ENCODE results near the gene AGBL1.

Gene AGBL1

DNA sequence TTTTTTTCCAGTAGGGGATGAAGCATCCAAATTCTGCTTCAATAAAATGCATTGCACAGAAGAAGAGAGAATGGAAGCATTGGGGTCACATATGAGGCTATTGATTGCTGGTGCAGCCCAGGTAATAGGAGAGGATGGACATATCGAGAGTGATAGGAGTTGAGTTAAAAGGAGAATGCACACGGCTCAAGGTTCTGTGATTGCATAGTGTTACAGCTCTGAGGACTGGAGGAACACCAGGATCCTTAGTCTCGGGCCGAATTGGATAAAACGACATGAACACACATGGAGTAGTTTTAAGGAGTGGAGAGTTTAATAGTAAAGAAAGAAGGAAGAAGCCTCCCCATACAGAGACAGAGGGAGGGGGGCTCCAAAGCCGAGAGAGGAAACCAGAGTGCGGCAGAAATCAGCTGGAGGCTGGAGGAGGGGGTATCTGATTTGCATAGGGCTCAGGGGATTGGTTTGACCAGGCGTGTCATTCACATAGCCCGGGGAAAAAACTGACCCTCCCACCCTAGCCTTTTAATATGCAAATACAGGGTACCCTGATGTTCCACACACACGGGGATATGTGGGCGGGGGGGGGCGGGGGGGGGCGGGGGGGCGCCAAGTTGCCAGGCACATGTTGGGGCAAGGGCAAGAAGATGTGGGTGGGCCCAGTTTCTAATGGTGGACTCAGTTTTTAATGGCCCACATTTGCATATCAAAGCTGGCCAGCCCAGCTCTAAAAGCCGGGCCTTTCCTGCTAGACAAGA lies 156.9 kb downstream of the AGBL1 start:
- no peak for DNase-seq (ENCODE audit: low spot score)

- DNase-seq (ENCODE audit: low spot score), result no peak
Measured at GRCh38 chr15:86237111-86237500, 157.4 kb downstream of the AGBL1 start.

DNA sequence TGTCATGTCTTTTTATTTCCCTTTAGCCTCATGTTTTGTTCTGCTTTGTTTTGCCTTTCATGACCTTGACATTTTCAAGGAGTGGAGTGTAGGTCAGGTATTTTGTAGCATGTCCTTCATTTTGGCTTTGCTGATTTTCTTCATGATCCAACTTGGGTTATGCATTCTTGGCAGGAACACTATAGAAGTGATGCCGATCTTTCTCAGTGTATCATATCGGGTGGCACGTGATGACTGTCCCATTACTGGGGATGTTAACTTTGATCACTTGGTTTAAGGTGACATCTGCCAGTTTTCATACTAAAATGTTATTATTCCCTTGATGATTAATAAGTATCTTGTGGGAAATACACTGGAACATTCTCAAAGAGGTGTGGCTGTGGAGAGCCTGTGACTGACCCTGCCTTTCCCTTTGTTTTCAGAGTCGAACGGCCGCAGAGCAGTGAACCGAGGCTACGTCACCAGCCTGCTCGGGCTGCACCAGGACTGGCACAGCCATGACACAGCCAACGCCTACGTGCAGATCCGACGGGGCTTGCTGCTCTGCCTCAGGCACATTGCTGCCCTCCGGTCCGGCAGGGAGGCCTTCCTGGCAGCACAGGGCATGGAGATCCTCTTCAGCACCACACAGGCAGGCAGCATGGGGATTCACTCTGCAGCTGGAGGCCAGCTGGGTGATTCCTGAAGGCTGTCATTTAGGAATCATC lies 167.7 kb downstream of the AGBL1 start:
- DNase-seq (ENCODE audit: low spot score), result no peak

- no peak for DNase-seq (ENCODE audit: low spot score)
Measured at GRCh38 chr15:86255247-86255646, 175.6 kb downstream of the AGBL1 start.

DNA sequence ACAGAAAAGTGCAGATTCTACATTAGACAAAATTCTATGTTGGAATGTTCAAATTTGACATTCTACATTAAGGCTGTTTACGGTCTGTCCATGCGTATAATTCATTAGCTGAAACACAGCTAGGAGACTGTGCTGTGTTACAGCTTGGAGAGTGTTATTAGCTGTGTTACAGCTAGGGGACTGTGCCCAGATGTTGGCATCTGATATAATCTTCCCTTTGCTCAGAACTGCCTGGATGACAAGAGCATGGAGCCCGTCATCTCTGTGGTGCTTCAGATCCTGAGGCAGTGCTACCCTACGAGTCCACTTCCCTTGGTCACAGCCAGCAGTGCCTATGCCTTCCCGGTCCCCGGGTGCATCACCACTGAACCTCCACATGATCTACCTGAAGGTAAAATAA lies 177.0 kb downstream of the AGBL1 start:
- DNase-seq (ENCODE audit: low spot score), result no peak

GRCh38 chr15:86259589-86259988 lies 179.9 kb downstream of the AGBL1 start:
- DNase-seq (ENCODE audit: low spot score), result no peak

- no peak for DNase-seq (ENCODE audit: low spot score)
Measured at GRCh38 chr15:86263230-86263629, 183.6 kb downstream of the AGBL1 start.

DNA sequence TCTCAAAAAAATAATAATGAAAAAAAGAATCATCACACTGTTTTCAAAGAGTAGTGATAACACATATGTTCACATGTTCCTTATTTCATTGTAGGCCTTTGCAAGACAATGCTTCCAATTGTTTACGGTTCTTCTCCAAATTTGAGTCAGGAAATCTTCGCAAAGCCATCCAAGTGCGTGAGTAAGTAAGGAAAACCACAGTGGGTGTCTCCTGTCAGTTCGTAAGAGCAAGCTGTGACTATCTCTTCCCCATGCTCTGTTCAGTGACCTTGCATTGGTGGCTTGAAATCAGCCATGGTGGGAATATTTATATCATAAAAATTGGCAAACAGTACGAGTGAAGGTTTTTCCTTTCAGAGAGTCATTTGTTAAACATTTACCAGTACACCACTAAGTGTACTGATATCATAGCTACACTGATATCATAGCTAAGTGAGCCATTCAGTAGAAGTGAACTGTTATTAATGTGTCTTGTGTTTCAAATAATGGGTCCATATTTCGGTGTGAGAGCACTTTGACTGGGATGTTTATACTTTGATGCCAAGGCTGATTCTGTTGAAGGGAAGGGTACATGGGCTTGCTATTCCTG lies 187.3 kb downstream of the AGBL1 start:
- no peak for DNase-seq (ENCODE audit: low spot score)

DNA sequence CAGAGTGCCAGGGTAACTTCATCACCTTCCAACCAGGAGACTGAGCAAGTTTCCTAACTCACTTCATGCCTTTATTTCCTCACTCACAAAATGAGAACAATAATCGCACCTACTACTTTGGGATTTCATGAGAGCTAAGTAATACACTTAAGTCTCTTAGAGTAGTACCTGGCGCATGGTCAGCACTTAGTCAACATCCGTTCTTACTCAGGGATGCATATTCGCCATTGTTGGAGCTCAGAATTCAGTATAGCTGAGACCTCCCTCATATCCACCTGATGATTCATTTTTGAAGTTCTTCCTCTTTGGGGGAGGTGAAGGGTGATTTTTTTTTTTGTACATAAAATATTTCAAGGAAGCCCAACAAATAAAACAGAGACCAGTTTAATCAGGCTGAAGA lies 188.2 kb downstream of the AGBL1 start:
- no peak for DNase-seq (ENCODE audit: low spot score)

- DNase-seq (ENCODE audit: low spot score), result no peak
Measured at GRCh38 chr15:86268558-86268957, 188.9 kb downstream of the AGBL1 start.

DNA sequence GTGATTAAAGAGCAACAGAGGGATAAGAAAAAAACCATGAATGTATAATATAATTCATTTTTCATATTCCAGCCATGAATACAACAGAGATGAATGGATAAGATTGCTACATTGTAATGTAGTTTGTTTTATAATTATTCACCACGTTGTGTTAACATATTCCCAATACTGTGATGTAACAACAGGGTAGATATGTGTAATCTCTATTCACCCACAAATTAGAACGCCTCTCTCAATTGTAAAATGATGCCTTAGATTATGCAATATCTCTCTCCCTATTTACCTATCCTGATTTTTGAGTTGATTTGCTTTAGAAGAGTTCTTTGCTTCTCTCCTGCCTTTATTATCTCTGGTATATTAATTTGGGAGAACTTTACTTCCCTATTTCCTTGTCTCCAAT lies 193.6 kb downstream of the AGBL1 start:
- DNase-seq (ENCODE audit: low spot score), result no peak

GRCh38 chr15:86275361-86275760 lies 195.7 kb downstream of the AGBL1 start:
- no peak for DNase-seq (ENCODE audit: low spot score)

- DNase-seq (ENCODE audit: low spot score), result no peak
Measured at GRCh38 chr15:86278586-86278985, 198.9 kb downstream of the AGBL1 start.

- DNase-seq (ENCODE audit: low spot score), result no peak
Measured at GRCh38 chr15:86284635-86285034, 205.0 kb downstream of the AGBL1 start.

DNA sequence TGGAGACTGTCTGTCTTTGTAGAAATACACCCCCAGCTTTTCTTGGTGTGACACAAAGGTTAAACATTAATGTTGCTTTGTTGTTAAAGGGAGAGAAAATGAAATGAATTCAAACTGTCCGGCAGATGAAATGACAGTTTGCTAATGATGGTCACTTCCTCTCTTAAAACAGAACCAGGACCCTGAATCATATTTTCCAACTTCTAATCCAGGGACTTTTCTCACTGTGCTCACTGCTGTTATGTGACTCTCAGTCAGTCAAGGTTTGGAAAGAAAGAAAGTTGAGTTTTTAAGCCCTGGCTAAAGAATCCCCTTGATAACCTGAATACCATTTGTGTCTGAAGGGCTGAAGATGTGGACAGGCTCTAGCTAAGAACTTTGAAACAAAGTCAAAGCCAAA lies 215.8 kb downstream of the AGBL1 start:
- no peak for DNase-seq (ENCODE audit: low spot score)

DNA sequence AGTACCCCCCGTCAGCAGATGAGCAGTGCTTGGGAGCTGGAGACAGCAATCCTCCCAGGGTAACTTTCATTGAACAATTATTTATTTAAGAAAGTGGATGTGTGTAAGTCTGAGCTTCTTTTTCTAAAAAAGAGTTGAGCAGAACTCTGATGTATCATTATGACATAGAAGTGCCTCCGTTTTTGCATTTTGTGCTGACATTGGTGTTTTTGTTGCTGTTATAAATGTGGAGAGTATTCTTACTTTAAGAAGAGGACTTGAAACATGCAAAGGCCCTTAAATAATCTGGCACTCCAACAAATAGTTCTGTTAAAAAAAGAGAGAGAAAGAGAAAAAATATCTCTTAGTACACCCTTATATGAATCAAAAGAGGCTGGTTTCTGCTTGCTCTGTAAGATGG lies 217.1 kb downstream of the AGBL1 start:
- DNase-seq (ENCODE audit: low spot score), result no peak

- DNase-seq (ENCODE audit: low spot score), result no peak
Measured at GRCh38 chr15:86300390-86301125, 220.9 kb downstream of the AGBL1 start.

DNA sequence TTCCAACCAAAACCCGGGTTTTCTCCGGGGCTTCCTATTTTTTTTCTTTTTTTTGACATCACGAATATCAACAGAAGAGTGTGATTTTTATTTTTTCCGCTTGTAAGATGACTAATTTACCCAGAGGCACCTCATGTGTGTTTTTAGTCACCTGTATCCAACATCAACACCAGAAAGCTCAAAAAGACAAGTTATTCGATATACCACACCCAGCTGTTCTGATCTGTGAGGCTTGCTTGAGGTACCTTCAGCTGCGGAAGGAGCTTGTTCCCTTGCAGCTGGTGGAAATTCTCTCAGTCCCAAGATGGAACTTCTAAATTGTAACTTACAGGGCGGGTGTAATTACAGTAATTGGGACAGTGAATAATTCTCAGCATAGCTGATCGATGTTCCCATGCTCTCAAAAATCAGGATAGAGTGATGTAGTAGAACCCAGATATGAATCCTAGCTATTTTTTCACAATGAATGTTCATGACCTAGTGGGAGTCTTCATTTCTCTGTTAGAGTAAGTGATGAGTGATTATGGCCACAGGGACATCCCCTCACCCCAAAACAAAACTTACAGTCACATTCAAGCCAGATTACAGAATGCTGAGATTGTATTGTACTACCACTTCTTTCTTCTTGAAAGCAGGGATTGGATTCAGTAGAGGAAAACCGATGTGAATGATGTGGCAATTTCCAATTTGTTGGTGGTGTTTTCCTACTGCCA lies 232.1 kb downstream of the AGBL1 start:
- no peak for DNase-seq (ENCODE audit: low spot score)

DNA sequence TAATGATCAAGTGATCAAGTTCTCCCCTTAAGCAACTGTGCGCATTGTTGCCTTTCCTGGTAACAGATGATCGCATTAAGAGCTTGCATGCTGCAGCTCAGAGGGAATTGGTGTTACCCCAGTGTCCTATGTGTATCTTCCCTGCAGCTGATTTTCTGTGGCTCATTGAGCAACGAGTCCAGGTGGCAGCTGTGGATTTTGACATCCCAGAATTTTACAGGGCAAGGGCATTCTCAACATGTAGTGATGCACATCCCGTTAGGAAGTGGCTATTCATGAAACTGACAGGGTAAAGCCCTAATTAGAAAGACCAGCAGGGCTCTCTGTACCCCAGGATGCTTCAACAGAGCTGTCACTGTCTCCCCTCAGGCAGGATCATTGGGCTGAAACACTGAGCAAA lies 232.8 kb downstream of the AGBL1 start:
- DNase-seq (ENCODE audit: low spot score), result no peak

GRCh38 chr15:86316216-86316615 lies 236.5 kb downstream of the AGBL1 start:
- no peak for DNase-seq (ENCODE audit: low spot score)

DNA sequence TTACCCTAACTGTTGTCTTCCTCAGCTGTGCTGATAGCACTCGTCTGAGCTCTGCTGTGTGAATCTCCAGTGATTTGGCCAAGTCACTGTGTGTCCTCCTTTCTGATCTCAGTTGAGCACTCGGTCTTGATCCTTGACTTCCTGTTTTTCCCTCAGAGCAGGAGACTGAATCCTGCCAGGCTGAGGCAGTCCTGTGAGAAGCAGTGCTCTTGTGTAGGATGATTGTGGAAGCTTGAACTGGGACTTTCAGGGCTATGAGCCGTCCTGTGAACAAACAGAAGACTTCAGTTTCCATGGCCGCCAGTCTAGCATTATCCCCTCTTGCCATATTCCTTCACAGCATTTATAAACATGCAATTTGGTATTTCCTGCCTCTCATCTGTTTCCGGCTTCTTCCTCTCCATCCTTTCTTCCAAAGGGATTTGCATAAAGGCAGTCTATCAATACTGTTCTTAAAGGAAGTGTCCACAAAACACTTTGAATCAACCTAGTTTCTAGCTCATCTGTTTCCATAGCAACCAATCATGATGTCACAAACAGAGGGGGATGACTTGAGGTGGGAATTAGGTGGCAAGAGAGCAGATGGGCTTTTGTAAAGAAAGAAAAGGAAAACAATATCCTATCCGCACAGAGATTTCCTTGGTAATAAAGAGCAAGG lies 237.2 kb downstream of the AGBL1 start:
- DNase-seq (ENCODE audit: low spot score), result no peak

GRCh38 chr15:86317384-86317740 lies 237.7 kb downstream of the AGBL1 start:
- DNase-seq (ENCODE audit: low spot score), result no peak

Measured in left forelimb (tissue), 1 donor.